Renal pelvis (tissue), 4 donors: ENCODE measurements around the gene FBLN2. TPM values are rescaled to one million over a fixed set of nuclear protein-coding genes. Genes with fewer than 3 reads are reported as not detected.

ENCODE experiments used
- DNase-seq: peaks from one replicate; pipeline ENCODE4 v3.0.0-alpha.2; 2013
- polyA plus RNA-seq, 3 donors: library from polyadenylated mRNA; unstranded; fragments of 120-200 nt; gene quantifications; one replicate each; pipeline ENCODE4 v1.2.1, GENCODE V29; 2013; ENCODE audit not compliant: insufficient read length in 3 of 3

Gene FBLN2
- polyA plus RNA-seq, 3 donors: 22.9 to 37.0 (median 25.8) TPM

DNA sequence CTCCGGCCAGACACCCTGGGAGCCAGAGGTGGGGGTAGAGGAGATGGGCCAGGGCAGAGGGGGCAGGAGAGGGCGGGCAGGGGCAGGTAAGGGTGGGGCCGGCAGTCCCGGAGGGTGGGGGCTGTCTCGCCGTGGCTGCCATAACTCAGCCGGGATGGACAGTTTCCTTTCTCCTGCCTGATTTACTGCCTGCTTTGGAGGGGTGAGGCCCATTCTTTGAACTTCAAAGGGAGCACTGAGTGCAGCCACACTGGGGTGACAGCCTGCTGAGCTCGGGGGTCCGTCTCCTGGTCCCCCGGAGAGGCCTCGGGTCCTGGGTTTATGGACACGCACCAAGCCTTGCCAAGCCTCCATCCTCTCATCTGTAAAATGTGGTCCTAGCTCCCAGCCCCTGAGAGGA lies 135.4 kb downstream of the FBLN2 start:
- DNase-seq: no peak

DNA sequence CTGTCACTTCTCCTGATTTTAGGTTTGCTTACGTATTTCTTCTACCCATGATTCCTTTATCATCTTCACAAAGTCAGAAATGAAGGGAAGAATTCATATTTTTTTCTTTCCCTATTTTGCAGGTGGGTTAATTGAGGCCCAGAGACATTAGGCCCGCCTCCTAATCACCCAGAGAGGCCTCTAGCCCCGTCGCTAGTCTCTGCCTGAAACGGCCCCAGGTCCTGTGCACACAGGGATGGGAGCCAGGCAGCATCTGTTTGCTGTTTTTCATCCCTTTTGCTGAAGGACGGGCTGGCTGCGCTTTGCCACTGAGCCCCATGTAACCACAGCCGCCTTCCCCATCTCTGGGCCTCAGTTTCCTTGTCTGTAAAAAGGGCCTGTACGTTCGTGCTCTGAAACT lies 135.9 kb downstream of the FBLN2 start:
- no peak for DNase-seq

DNA sequence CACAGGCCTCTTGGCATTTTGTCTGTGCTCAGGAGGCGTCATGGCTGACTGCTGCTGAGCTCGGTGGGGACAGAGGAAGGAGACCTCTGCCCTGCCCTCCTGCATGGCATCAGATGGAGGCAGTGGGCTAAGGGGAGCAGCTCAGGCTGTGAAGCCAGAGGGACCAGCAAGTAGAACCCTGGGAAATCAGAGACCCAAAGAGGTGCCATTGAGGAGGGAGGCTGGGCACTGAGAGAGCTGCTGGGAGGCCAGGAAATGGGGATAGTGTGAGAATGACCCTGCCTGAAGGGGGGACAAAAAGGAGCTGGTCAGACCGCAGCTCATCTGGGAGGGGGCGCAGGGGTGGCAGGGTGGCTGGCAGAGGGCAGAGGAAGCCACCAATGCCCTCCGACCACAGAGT lies 136.8 kb downstream of the FBLN2 start:
- no peak for DNase-seq

DNA sequence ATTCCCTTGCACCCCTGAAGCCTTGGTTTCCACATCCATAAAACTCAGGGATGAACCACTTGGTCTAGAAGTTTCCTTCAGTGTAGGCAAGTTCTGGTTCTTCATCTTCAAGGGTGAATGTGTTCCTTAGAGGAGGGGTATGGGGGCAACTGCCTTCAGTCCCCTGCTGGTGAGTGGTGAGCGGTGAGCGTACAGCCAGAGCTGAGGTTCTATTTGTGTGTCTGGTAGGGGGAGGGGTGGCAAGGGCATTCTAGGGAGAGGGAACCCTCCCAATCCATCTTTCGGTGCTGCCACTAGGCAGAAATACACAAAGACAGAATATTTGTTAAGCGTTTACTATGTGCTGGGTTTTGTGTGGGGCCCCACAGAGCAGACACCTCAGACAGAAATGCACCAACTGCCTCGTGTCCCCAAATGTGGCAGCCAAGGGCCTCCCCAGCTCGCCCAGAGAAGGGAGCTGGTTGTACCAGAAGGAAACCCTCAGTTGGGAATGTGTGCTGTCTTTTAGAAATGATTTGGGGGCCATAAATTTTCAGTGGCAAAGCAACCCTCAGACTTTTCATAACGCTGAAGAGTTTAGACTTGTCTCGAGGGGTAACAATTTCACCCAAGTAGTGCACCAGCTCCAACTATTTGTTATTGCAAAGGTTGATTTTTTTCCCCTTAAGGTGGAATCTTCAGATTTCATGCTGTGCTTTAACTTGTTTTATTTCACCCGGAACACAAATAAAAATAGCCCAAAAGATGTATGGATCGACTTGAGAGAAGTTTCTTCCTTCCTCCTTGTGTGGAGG lies 137.6 kb downstream of the FBLN2 start:
- no peak for DNase-seq

DNA sequence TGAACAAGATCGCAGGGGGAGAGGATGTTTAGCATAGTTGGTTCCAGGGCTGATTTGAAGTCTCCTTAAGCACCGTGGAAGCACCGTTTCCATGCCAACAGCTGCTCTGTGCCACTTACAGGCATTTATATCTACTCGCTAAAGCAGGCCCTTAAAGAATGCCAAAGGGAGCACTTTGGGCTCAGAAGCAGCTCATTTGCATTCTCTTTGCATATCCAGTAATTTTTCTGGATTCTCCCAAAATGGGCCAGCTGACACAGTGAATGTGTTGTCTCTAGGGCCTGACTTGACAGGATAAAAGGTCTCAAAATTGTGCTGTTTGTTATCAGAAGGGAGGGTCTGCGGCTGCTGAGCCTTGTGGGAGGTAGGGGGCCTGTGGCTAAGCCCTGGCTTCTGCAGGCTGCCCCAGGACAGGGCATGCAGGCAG lies 138.6 kb downstream of the FBLN2 start:
- DNase-seq: no peak

Other genes with a start within 250 kb of the FBLN2 start
- 10 to 100 TPM; 29.7 to 33.7 (median 31.8) TPM for gene NUP210, start 128.8 kb upstream of the FBLN2 start, polyA plus RNA-seq
- gene HDAC11, start 68.8 kb upstream of the FBLN2 start, polyA plus RNA-seq: 10 to 100 TPM; 20.6 to 21.6 (median 21.5) TPM